ENCODE data around the gene KIF5A. TPM values are rescaled to one million over a fixed set of nuclear protein-coding genes. Genes with fewer than 3 reads are reported as not detected.

Gene KIF5A
- total and polyA plus RNA-seq, 3 experiments from 2014 or later = 0.12 to 2.1 (median 1.8) TPM

- no peaks in the 10 kb centered on the region for H3K27me3 ChIP-seq (ENCODE audit: insufficient read depth, low read length, poor library complexity, severe bottlenecking)
- H3K9me3 ChIP-seq (ENCODE audit: low read length) = no peaks in the 10 kb centered on the region
- H3K4me3 ChIP-seq (ENCODE audit: low read length) = no peak overlapping the region
- peaks cover 10% of the 10 kb centered on the region for H3K36me3 ChIP-seq (ENCODE audit: insufficient read depth, low read length)
- ChIA-PET POLR2A (interaction anchor here (0.6 kb wide), 1 partner anchor 116 kb away, joined by 3 read pairs; no protein-coding TSS in a partner anchor), CTCF (interaction anchor here (0.9 to 1.5 kb wide), 3 partner anchors 25 to 84 kb away, joined by 3 to 5 read pairs (median 3); no protein-coding TSS in a partner anchor)
- peaks cover 13 to 23% (median 19%) of the 10 kb centered on the region in 3 donors for H3K4me1 Mint-ChIP-seq
- no peak for DNase-seq
- peak overlapping the region in 2 of 8 donors; percentile 12 to 49 for H3K27ac Mint-ChIP-seq
- H3K27me3 Mint-ChIP-seq = no peaks in the 10 kb centered on the region
- no peak overlapping the region for H3K27ac ChIP-seq (ENCODE audit: low read depth, low read length)
- peaks cover 0 to 76% (median 4%) of the 10 kb centered on the region in 3 donors for H3K36me3 Mint-ChIP-seq
- no peaks in the 10 kb centered on the region for H3K4me1 ChIP-seq (ENCODE audit: insufficient read depth, low read length)
- no peaks in the 10 kb centered on the region for H3K9me3 Mint-ChIP-seq
- no peak overlapping the region for H3K4me3 Mint-ChIP-seq
These were observed 10.6 kb upstream of the KIF5A start for GRCh38 chr12:57539134-57539768.

- Histone ChIP-seq H3K27me3 (ENCODE audit: insufficient read depth, low read length, poor library complexity, severe bottlenecking) (no peaks in the 10 kb centered on the region), H3K4me1 (ENCODE audit: insufficient read depth, low read length) (peaks cover 8% of the 10 kb centered on the region), H3K4me3 (ENCODE audit: low read length) (no peak overlapping the region), H3K9me3 (ENCODE audit: low read length) (no peaks in the 10 kb centered on the region), H3K36me3 (ENCODE audit: insufficient read depth, low read length) (no peaks in the 10 kb centered on the region), H3K27ac (ENCODE audit: low read depth, low read length) (no peak overlapping the region)
- peaks cover 0 to 65% (median 2%) of the 10 kb centered on the region in 3 donors for H3K36me3 Mint-ChIP-seq
- H3K27me3 Mint-ChIP-seq = no peaks in the 10 kb centered on the region
- no peaks in the 10 kb centered on the region for H3K9me3 Mint-ChIP-seq
- peak overlapping the region in 5 of 8 donors; percentile 6 to 85 (median 57) for H3K27ac Mint-ChIP-seq
- no peak for DNase-seq
- no peak overlapping the region for H3K4me3 Mint-ChIP-seq
- CTCF ChIA-PET = interaction anchor here (1.3 kb wide), 2 partner anchors 18 to 79 kb away, joined by 3 read pairs; no protein-coding TSS in a partner anchor
- POLR2A ChIA-PET = no interaction called here
- H3K4me1 Mint-ChIP-seq = peaks cover 26 to 37% (median 34%) of the 10 kb centered on the region in 3 donors
These were observed 8.8 kb upstream of the KIF5A start for GRCh38 chr12:57541001-57541400.

- DNase-seq = no peak
- Mint-ChIP-seq H3K9me3 (no peaks in the 10 kb centered on the region), H3K27ac (no peak overlapping the region), H3K36me3 (peaks cover 0 to 62% (median 2%) of the 10 kb centered on the region in 3 donors), H3K27me3 (no peaks in the 10 kb centered on the region), H3K4me3 (no peak overlapping the region), H3K4me1 (peaks cover 33 to 44% (median 41%) of the 10 kb centered on the region in 3 donors)
- no peaks in the 10 kb centered on the region for H3K27me3 ChIP-seq (ENCODE audit: insufficient read depth, low read length, poor library complexity, severe bottlenecking)
- no peaks in the 10 kb centered on the region for H3K9me3 ChIP-seq (ENCODE audit: low read length)
- CTCF ChIA-PET = no interaction called here
- H3K36me3 ChIP-seq (ENCODE audit: insufficient read depth, low read length) = no peaks in the 10 kb centered on the region
- H3K4me3 ChIP-seq (ENCODE audit: low read length) = no peak overlapping the region
- POLR2A ChIA-PET = no interaction called here
- peaks cover 13% of the 10 kb centered on the region for H3K4me1 ChIP-seq (ENCODE audit: insufficient read depth, low read length)
- no peak overlapping the region for H3K27ac ChIP-seq (ENCODE audit: low read depth, low read length)
These were observed 8.1 kb upstream of the KIF5A start for GRCh38 chr12:57541717-57542116.

- H3K27me3 ChIP-seq (ENCODE audit: insufficient read depth, low read length, poor library complexity, severe bottlenecking) = no peaks in the 10 kb centered on the region
- no peak overlapping the region for H3K4me3 Mint-ChIP-seq
- no peak overlapping the region for H3K4me3 ChIP-seq (ENCODE audit: low read length)
- H3K27me3 Mint-ChIP-seq = no peaks in the 10 kb centered on the region
- H3K27ac ChIP-seq (ENCODE audit: low read depth, low read length) = no peak overlapping the region
- H3K4me1 ChIP-seq (ENCODE audit: insufficient read depth, low read length) = peaks cover 21% of the 10 kb centered on the region
- H3K4me1 Mint-ChIP-seq = peaks cover 39 to 54% (median 46%) of the 10 kb centered on the region in 3 donors
- H3K9me3 ChIP-seq (ENCODE audit: low read length) = no peaks in the 10 kb centered on the region
- H3K9me3 Mint-ChIP-seq = no peaks in the 10 kb centered on the region
- H3K36me3 Mint-ChIP-seq = peaks cover 0 to 53% (median 0%) of the 10 kb centered on the region in 3 donors
- ChIA-PET CTCF (interaction anchor here (0.9 kb wide), 1 partner anchor 9 kb away, joined by 4 read pairs; no protein-coding TSS in a partner anchor), POLR2A (interaction anchor here (1.1 kb wide), 1 partner anchor 20 kb away, joined by 4 read pairs; no protein-coding TSS in a partner anchor)
- peak in 1 of 5 donors; percentile 27 for DNase-seq
- H3K27ac Mint-ChIP-seq = peak overlapping the region in 4 of 8 donors; percentile 10 to 74 (median 50)
- no peaks in the 10 kb centered on the region for H3K36me3 ChIP-seq (ENCODE audit: insufficient read depth, low read length)
These were observed 6.3 kb upstream of the KIF5A start for GRCh38 chr12:57543581-57543980.

GRCh38 chr12:57545809-57546437 lies 3.9 kb upstream of the KIF5A start:
- POLR2A ChIA-PET = interaction anchor here (1.1 to 1.8 kb wide), 2 partner anchors 25 to 69 kb away, joined by 3 to 7 read pairs; partner anchors contain the start of gene DDIT3
- H3K27ac ChIP-seq (ENCODE audit: low read depth, low read length) = peak overlapping the region; percentile 88
- Mint-ChIP-seq H3K27me3 (no peaks in the 10 kb centered on the region), H3K9me3 (no peaks in the 10 kb centered on the region), H3K4me1 (peaks cover 50 to 61% (median 53%) of the 10 kb centered on the region in 3 donors), H3K36me3 (peaks cover 0 to 36% (median 0%) of the 10 kb centered on the region in 3 donors), H3K4me3 (peak overlapping the region; percentile 91 to 99 (median 96)), H3K27ac (peak overlapping the region; percentile 70 to 98 (median 96))
- no peaks in the 10 kb centered on the region for H3K9me3 ChIP-seq (ENCODE audit: low read length)
- H3K4me1 ChIP-seq (ENCODE audit: insufficient read depth, low read length) = peaks cover 30% of the 10 kb centered on the region
- H3K4me3 ChIP-seq (ENCODE audit: low read length) = peak overlapping the region; percentile 78
- DNase-seq = peak in 1 of 5 donors; percentile 35
- H3K36me3 ChIP-seq (ENCODE audit: insufficient read depth, low read length) = no peaks in the 10 kb centered on the region
- no peaks in the 10 kb centered on the region for H3K27me3 ChIP-seq (ENCODE audit: insufficient read depth, low read length, poor library complexity, severe bottlenecking)
- CTCF ChIA-PET = interaction anchor here (1.0 to 1.8 kb wide), 4 partner anchors 15 to 83 kb away, joined by 3 to 8 read pairs (median 4); no protein-coding TSS in a partner anchor

GRCh38 chr12:57546438-57547287 lies 3.2 kb upstream of the KIF5A start, which contains the start of gene DCTN2:
TSS of gene DCTN2 (minus strand) at chr12:57547192. CDS start at chr12:57547063, 129 bp downstream.
- Mint-ChIP-seq H3K4me1 (peaks cover 50 to 60% (median 53%) of the 10 kb centered on the region in 3 donors), H3K4me3 (peak within 1 kb of the TSS; percentile 91 to 99 (median 96)), H3K27ac (peak within 1 kb of the TSS; percentile 70 to 99 (median 96)), H3K9me3 (no peaks in the 10 kb centered on the region), H3K36me3 (peaks cover 0 to 28% (median 0%) of the 10 kb centered on the region in 3 donors), H3K27me3 (no peaks in the 10 kb centered on the region)
- peak within 1 kb of the TSS; percentile 78 for H3K4me3 ChIP-seq (ENCODE audit: low read length)
- no peaks in the 10 kb centered on the region for H3K9me3 ChIP-seq (ENCODE audit: low read length)
- DNase-seq = peak; percentile 84 to 95 (median 90)
- H3K4me1 ChIP-seq (ENCODE audit: insufficient read depth, low read length) = peaks cover 30% of the 10 kb centered on the region
- H3K27ac ChIP-seq (ENCODE audit: low read depth, low read length) = peak within 1 kb of the TSS; percentile 88
- no peaks in the 10 kb centered on the region for H3K27me3 ChIP-seq (ENCODE audit: insufficient read depth, low read length, poor library complexity, severe bottlenecking)
- no peaks in the 10 kb centered on the region for H3K36me3 ChIP-seq (ENCODE audit: insufficient read depth, low read length)
- ChIA-PET POLR2A (interaction anchor here (1.0 to 1.8 kb wide), 5 partner anchors 22 to 86 kb away, joined by 3 to 7 read pairs (median 3); partner anchors contain the start of genes ARHGAP9 and DDIT3), CTCF (interaction anchor here (0.7 to 1.8 kb wide), 5 partner anchors 16 to 88 kb away, joined by 3 to 8 read pairs (median 3); partner anchors contain the start of gene GLI1)

Measured in CD8-positive, alpha-beta memory T cell (primary cell).